Activated CD4-positive, alpha-beta T cell treated with anti-CD3 and anti-CD28 coated beads for 4 hours (primary cell): Measurements from ENCODE around the gene SLC1A3.
"Not testable (repeated sequence)": the region's sequence is repeated elsewhere in the genome, so short reads cannot be mapped to it uniquely, and the experiment has no call there.

Experiments
- DNase-seq, 2 donors: peaks; one replicate each; pipeline ENCODE4 v3.0.0-alpha.2; 2020

The SLC1A3 gene

DNA sequence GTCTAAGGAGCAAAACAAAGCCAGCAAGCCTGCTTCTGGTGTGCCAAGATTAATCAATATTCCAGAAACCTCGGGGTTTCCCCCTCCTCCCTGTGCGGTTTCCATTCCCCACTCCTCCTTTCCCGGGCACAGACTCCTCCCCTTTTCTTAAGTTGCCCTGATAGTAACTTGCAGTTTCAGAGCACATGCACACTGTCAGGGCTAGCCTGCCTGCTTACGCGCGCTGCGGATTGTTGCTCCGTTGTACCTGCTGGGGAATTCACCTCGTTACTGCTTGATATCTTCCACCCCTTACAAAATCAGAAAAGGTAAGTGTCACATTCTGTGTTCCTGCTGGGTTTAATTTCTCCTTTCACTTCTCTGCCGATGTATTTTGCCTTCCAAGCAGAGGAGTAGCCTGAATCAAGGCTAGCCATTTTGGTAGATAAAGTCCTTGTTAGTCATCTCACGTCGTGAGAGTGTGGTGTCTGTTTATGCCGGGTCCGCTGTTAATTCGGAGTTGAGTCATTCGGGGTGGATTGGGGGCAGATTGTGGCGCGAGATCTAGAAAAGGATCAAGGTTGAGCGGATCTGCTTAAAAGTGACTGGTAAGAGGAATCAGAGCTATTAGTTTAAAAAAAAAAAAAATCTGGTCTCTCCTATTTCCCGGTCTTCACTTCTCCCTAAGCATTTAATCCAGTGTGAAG is at the start of gene SLC1A3:
Gene SLC1A3 (plus strand): TSS at position 179 of the 686 bp plus-strand sequence. CDS start 1,818 bp downstream, outside the sequence.
- DNase-seq: no peak

GRCh38 chr5:36558641-36559040 is 47.8 kb upstream of the SLC1A3 start:
- DNase-seq: no peak

DNA sequence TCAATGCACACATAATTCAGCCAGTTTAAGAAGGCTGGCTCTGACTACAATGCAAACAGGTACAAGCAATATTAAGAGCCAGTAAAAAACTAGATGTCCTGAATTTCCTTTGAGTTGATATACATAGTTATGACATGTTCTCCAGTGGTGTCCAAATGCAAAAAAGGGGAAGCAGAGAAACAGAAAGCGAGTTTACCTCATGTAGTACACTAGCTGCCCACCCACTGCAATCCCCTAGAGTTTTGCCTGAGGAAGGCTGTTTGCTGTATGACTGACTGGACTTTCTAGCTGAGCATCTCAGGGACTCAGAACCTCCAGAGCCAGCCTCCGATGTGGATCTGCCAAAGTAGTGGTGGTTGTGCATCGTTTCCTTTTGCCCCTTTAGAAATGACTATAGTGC is 44.8 kb upstream of the SLC1A3 start:
- no peak for DNase-seq

DNA sequence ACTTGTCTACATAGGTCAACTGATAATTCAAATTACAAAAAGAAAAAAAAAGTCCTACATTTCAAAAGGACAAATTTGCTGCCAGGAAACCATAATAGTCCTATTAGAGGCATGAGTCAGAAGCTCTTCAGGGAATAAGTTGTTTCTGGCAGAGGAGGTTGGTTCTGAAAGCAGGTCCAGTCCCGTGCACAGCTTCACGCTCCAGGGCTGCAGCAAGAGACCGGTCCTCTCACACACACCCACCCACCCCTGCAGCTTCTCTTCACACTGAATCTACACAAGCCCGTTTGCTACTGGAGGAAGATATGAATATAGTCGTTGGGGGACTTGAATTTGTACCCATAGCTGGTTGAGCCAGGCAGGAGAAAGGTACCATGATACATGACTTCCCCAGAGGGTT is 36.9 kb upstream of the SLC1A3 start:
- DNase-seq: no peak

DNA sequence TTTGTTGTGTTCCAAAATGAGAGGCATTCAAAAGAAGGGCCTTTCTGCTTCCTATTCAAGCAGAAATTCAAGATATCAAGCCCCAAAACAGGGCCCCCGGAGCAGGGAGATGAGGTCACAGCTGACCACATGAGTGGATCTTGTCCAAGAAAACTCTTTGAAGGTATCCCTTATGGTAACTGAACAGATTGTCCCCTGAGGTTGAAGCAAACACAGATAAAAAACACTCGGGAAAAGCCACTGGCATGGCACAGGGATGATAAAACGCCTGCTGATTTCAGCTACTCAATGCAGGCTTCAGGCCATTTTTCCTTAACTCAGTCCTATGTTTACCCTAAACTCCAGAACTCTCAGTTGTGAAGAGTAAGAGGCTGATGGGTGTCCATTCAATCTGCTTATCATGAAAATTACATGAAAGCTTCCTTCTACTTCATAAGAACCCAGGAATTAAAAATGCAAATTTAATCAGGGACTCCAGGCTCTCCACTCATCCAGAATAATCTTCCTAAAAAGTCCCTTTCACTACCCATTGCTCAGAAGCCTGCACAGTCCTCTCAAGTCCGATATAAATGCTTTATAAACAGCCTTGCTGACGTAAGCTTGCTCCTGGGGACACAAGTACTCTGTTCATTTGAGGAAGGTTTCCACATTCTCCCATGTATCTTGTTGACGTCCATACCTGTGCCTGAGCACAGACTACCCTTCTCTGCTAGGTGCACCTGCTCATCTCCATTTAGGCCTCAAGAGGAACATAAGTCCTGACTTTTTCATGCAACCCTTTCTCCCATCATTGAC is 35.9 kb upstream of the SLC1A3 start:
- DNase-seq: no peak

DNA sequence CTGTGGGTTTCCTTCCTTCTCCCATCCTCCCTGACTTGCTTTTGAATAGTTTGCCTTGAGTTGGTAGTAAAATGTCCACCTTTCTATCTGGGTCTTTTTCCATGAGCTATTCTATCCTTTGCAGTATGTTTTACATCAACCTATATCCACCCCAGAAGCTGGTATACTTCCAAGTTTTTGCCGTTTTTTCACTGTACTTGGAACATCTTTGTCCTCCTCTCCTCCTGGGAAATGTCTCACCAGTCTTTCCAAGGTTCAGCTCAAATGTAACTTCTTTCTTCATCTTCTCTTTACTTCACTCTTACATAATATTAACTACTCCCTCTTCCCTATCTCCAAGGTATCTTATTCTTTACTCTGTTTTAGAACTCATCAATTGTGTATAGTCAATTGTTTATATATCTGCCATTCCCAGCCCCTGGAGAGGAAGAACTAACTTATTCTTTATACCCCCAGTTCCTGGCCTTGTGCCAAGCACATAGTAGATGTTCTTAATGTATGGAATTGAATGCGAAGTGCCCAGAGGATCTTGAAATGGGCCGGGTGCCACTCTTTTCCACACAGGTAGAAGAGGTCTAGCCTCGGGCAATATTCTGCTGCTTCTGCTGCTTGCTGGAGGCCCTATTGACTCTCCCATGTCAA is 34.9 kb upstream of the SLC1A3 start:
- DNase-seq: no peak

DNA sequence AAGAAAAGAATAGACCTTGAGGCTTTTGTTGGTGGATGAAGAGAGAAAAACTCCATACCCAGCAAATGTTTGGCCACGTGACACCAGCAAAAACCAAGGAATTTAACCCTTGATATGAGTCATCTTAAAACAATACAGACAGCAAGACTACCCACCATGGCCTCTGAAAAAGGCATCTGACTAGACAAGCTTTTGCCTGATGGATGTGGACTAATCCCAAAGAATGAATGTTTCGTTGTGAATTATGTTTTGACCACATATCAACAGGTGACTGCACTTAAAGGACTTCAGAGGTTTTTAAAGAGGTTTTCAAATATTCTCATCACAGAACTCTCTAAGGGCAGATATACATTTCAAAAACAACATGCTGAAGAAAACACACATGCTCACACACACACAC is 33.0 kb upstream of the SLC1A3 start:
- DNase-seq: no peak

DNA sequence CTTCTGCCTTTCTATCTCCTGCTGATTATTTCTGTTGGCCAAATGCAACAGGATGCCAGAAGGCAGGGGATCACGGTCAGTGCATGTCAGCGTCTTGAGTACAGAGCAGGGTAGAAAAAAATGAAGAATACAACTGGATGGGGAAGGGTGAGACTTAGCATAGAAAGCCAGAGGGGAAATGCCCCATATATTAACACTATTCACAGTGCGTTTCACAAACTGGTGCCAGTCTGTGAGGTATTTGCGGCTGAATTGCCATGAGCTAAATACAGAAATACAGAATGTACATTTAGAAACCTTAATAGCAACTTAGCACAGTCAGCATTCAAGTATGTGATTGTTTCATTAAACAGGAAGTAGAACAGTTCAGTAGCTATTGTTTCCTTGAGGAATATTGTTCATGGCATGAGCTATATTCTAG is 31.0 kb upstream of the SLC1A3 start:
- no peak for DNase-seq

DNA sequence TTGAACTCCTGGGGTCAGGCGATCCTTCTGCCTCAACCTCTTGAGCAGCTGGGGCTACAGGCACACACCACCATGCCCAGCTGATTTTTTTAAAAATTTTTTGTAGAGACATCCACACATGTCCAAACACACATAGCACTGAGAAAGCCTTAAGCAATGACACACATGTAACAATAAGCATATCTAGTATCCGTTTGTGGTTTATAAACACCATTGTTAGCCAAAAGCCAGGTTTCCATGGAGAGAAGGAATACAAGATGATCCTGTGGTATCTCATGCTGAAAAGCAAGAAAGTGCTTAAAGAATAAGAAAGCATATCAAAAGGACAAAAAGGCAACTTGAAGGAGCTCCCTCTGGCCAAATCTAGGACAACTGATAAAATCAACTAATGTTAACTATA is 29.7 kb upstream of the SLC1A3 start:
- no peak for DNase-seq

- not testable (repeated sequence) for DNase-seq
Observed at GRCh38 chr5:36579858-36580257, 26.5 kb upstream of the SLC1A3 start.

- no peak for DNase-seq
Observed at GRCh38 chr5:36581070-36581469, 25.3 kb upstream of the SLC1A3 start.

DNA sequence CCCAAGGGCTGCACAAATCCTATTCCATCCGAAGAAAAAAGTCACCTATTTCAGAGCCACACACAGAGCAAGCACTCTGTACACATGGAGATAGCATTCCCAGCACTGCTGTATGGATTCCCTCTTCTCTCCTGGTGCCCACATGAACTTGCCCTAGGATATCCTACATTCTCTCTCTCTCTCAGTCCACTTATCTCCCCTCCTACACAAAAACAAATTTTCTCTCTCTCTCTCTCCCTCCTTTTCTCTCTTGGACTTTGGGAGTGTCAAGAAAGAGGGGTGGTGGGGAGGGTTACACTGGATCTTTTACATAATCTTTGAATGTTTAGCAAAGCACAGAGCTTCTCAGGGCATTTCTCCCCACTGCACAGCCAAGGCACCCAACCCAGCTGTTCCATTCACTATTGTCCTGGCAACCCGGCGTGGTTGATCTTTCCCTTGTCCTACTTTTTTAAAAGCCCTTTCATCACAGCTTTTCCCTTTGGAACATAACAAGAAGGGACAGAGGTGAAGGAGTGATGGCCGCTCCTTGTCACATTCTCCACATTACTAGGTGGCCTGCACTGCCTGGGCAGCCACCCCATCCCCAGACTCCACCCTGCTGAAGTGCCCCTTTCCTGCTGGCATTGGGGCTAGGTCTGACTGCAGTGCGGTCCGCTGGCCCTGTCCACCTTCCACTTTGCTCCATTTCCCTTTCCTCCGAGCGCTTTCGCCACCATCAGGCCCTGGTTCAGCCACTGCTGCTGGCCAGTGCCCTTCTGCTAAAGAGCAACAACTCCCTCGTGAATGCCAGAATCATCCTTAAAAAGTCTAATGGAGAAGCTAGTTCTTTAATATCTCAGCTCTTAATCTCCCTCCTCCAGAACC is 22.2 kb upstream of the SLC1A3 start:
- no peak for DNase-seq

DNA sequence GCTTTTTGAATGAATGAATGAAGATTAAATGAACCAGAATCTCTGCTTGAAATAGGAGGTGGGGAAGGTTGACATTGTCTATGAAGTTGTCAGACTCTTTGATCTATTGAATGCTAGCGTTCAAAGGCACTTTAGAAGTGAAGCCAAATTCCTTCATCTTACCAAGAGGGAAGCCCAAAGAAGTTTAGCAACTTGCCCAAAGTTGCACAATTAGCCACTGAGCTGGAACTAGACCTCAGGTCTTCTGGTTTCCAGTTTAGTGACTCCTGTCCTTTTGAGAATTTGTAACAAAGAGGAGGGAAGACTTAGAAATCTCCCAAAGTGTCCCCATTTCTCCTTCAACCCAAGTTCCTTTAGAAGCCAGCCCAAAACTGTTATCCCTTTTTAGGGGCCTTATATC is 20.7 kb upstream of the SLC1A3 start:
- DNase-seq: no peak

DNA sequence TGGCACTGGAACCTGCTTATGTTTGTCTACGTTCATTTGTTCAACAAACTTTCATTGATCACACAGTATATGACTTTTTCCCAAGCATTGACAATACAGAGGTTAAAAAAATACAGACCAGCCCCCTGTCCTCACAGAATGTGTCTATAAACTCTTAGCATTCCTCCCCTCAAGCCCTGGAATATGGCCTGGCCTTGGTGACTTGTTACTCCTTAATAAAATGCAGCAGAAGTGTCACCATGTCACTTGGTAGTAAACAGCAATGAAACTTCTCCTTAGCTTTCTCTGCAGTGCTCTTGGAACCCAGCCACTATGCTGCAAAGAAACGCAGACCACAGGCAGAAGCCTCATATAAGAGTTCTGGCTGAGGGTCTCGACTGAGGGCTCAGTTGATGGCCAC is 19.1 kb upstream of the SLC1A3 start:
- DNase-seq: no peak

GRCh38 chr5:36589735-36590134 is 16.7 kb upstream of the SLC1A3 start:
- not testable (repeated sequence) for DNase-seq

- DNase-seq: no peak
Observed at GRCh38 chr5:36590513-36591286, 15.7 kb upstream of the SLC1A3 start.

DNA sequence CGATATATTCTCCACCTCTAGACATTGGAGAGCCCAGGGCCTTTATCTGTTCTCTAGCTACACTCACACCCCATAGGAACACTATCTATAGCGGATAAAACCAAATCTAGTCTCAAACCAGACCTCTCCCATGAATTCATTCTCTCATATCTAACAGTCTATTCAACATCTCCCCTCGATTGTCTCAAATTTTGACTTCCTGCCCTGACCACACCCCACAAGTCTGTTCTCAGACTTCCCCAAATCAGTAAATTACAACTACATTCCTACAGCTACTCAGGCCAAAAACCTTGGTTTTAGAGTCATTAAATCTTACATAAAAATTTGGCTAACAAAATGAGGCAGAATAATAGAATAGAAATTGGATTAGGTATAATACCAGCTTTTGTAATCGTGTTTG is 12.5 kb upstream of the SLC1A3 start:
- no peak for DNase-seq

DNA sequence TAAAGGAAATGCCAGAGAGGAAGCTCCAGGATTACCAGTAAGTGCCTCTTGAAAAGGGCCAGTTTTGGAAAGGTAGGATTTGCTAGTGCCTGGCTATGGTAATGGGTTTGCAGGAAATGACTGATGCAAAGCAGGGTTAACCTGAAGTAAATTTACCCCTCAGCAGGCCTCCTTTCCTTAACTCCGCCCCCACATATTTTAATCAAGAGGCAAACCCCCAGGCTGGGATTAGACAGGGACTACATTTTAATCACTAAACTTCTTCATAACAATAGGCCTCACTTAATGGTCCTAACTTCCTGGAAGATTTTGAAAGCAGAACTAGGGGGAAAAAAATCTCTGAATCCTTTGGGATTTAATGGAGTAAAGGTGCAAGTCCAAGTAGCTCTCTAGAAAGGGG is 10.2 kb upstream of the SLC1A3 start:
- no peak for DNase-seq

- no peak for DNase-seq
Observed at GRCh38 chr5:36596756-36597155, 9.7 kb upstream of the SLC1A3 start.

DNA sequence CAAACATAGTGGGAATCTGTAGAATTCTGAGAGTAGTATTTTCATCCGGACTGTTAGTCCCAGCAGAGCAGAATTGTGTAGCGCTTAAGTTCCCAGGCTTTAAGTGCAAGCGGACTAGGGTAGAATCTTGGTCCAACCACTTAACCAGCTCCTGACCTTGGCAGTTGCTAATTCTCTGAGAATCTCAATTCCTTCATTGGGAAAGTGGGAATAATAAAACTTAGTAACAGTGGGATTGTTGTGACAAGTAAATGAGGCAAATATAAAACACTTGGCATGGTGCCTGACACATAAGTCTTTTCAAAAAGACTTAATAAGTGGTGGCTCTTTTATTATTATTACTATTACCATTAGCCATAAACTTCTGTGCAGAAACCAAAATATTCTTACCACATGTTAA is 8.4 kb upstream of the SLC1A3 start:
- DNase-seq: no peak

- no peak for DNase-seq
Observed at GRCh38 chr5:36599986-36600779, 6.2 kb upstream of the SLC1A3 start.
